M059J (cell line): ENCODE measurements around the gene BORCS5. TPM values are rescaled to one million over a fixed set of nuclear protein-coding genes. Genes with fewer than 3 reads are reported as not detected.
"Not testable (repeated sequence)": the region's sequence is repeated elsewhere in the genome, so short reads cannot be mapped to it uniquely, and the experiment has no call there.

Source experiments
- DNase-seq: peaks from one replicate; pipeline ENCODE4 v3.0.0-alpha.2; 2012; ENCODE audit warnings: low read depth
- total RNA-seq: library from RNA; depleted of rRNA; stranded (reverse); fragments of >200 nt; shearing (Covaris generic); gene quantifications from 2 replicates; pipeline ENCODE4 v1.2.3, GENCODE V29; 2014

The BORCS5 gene
- total RNA-seq, 1 experiment from 2014 or later: 5.4 TPM

GRCh38 chr12:12486661-12487240, 129.9 kb downstream of the BORCS5 start:
- DNase-seq: no peak

- no peak for DNase-seq
Measured at GRCh38 chr12:12487490-12487889, 130.6 kb downstream of the BORCS5 start.

GRCh38 chr12:12488296-12488695, 131.4 kb downstream of the BORCS5 start:
- no peak for DNase-seq

- no peak for DNase-seq
Measured at GRCh38 chr12:12488823-12489550, 132.1 kb downstream of the BORCS5 start.

GRCh38 chr12:12491606-12492005, 134.7 kb downstream of the BORCS5 start:
- DNase-seq: no peak

GRCh38 chr12:12492547-12492946, 135.7 kb downstream of the BORCS5 start:
- DNase-seq: no peak

- no peak for DNase-seq
Measured at GRCh38 chr12:12495536-12495935, 138.7 kb downstream of the BORCS5 start.

- no peak for DNase-seq
Measured at GRCh38 chr12:12498210-12498609, 141.3 kb downstream of the BORCS5 start.

- DNase-seq: no peak
Measured at GRCh38 chr12:12499909-12500604, 143.2 kb downstream of the BORCS5 start.

GRCh38 chr12:12501121-12501520, 144.2 kb downstream of the BORCS5 start:
- no peak for DNase-seq

- DNase-seq: not testable (repeated sequence)
Measured at GRCh38 chr12:12502130-12502814, 145.4 kb downstream of the BORCS5 start.

- DNase-seq: no peak
Measured at GRCh38 chr12:12502815-12503151, 145.9 kb downstream of the BORCS5 start.

- DNase-seq: no peak
Measured at GRCh38 chr12:12503384-12504078, 146.7 kb downstream of the BORCS5 start.

GRCh38 chr12:12505544-12506495, 148.9 kb downstream of the BORCS5 start:
- peak; percentile 75 for DNase-seq

- DNase-seq: no peak
Measured at GRCh38 chr12:12506496-12506890, 149.6 kb downstream of the BORCS5 start.

- no peak for DNase-seq
Measured at GRCh38 chr12:12507121-12507520, 150.2 kb downstream of the BORCS5 start.

GRCh38 chr12:12508612-12509011, 151.7 kb downstream of the BORCS5 start:
- no peak for DNase-seq

GRCh38 chr12:12510141-12510540, 153.3 kb downstream of the BORCS5 start:
- peak; percentile 67 for DNase-seq

GRCh38 chr12:12510551-12510950, 153.7 kb downstream of the BORCS5 start:
- DNase-seq: no peak

GRCh38 chr12:12511021-12511783, 154.3 kb downstream of the BORCS5 start:
- DNase-seq: no peak
